Stimulated activated CD8-positive, alpha-beta memory T cell treated with anti-CD3 and anti-CD28 coated beads, Interleukin-4, amount 100 ng/mL, for 24 hours (primary cell): ENCODE results near the gene CFAP141.
"Not testable (repeated sequence)": the region's sequence is repeated elsewhere in the genome, so short reads cannot be mapped to it uniquely, and the experiment has no call there.

Experiments
- DNase-seq: peaks from one replicate; pipeline ENCODE4 v3.0.0-alpha.2; 2020; ENCODE audit warnings: low read depth

The CFAP141 gene

DNA sequence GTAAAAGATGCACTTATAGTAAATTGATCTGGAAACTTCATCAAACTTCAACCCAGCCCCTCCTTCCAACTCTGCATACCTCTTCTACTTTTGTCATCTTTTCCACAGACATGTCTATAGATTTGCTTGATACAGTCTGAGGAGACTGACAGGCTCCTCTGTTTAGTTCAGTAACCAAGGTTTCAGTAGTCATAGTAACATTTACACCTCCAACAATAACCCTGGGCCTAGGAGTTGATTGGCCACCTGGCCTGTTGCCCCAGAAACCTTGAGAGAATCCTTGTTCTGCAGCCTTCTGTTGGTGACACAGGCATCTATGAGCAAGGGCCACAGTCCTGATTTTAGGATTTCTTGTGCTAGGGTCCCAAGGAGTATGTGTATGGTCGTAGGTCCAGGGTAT, at the start of gene CFAP141:
Gene CFAP141, minus strand, starts transcription at position 138 of the 400 bp plus-strand sequence. Its CDS starts 26 bp downstream, at position 112.
- no peak for DNase-seq

DNA sequence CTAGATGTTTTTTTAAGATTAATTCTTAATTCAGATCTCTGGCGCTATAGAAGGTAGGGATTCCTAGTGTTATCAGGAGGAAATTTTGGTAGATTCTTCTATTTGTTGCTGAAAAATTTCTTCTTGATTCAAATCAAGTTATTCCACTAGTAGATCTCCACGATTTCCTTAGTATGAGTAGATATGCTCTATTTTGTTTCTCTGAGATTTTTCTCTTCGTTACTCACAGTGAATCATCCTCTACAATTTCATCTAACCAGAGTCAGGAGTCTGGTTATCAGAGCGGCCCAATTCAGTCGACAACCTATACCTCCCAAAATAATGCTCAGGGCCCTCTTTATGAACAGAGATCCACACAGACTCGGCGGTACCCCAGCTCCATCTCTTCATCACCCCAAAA, 47.5 kb upstream of the CFAP141 start:
- no peak for DNase-seq

DNA sequence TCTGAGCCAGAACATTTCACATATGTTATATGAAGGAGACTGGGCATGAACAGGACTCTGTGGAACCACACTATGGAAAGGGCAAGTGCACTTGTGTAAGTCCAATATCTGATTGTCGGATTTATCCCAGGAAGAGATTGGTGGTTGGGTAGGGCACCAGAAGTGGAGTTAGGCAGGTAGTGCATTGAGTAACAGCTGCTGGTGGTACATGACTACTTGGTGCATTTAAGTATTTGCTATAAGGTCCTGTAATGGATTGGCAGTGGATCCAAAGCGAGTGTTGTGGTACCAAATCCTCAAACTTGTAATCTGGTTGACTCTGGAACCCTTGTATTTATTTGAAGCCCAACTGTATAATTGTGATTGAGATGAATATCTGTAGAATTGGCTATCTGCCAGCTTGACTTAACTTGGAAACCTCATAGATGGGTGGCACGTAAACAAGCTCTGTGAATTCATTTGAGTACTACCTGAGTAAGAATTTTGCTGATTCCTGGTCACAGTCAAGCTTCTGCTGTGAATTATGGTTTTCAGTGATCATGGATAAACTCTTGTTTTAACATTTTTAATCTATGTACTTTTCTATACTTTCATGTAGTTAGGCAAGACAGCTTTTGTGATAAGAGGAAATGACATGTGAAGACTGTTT, 35.7 kb upstream of the CFAP141 start:
- no peak for DNase-seq

DNA sequence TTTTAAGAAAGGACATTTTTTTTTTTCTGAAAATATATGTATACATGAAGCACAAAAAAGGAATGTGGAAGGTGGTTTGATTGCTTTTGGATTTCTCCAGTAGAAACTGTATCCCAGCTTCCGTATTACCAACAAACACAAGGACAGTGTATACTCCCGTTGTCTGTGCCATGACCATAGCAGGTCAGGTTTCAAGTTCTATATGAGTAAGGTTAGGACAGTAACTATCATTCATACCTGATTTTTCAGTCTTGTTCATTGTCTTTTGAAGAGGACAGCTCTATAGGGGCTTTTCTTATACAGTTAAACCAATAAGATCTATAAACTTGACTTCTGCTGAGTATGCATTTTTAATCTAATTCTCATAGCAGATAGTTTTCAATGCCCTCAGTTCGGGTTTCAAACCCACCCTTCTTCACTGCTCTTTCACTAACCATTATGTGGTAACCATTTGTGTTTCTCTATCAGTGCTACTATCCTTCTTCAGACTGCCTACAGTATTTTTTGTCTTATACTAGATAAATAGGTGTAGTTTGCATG, 34.2 kb upstream of the CFAP141 start:
- DNase-seq = no peak

DNA sequence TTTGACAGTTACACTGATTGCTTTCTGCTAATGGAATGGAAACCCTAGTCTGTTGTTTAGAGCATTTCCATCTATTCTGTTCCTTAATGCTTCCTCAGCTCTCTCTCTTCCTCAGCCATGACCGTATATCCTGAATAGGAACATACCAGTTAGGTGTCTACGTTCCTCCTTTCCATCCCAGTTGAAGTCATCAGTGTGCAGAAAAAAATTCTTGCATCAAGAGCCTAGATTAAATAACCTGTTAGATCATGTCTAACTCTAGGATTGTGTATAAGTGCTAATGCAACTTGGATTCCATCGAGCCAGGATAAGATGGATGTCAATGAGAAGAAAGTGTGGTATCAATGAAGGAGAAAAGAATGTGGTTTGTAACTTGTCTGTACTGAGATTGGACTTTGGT, 33.4 kb upstream of the CFAP141 start:
- DNase-seq = no peak

DNA sequence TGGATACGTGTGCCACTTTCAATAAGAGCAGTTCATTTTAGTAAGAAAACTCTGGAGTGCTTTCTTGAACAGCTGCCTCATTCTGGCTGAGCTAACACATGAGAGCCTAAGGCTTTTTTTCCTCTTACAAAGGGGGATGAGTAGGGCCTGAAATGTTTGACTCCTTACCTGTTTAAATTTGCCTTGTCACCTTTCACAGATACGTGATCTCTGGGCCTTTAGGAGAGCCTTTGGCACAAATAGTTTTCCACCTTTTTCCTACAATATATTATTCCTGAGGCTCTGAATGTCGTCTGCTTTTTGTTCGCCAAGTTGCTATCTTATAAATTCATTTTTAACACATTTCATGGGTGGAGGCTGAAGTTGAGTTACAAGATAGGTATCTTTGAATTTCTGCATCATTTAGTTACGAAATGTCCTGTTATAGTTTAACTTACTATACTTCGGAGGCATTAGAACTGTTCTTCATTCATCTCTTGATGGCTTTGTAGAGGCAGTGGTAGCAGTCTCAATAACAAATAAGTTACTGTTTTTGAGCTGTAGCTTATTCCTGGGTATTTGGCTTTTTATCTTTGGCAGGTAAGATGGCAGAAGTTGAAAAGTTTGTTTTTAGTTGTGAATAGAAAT, 31.9 kb upstream of the CFAP141 start:
- no peak for DNase-seq

DNA sequence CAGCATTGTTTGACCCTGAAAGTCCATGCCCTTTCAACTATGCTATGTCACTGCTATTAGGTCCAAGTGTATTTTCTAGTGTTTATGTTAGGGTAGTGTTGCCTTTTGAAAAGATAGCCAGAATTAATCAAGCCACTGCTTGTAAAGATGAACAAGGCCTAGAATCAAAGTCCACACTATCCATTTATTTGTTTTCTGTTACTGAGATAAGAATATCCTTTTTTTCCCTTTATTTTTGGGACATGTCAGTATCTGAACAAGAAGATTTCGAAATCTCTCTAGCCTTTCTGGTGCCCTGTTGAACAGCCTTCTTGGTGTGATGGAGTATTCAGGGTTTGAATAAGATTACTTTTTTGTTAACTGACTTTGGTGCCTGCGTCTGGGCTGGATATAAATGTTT, 31.3 kb upstream of the CFAP141 start:
- no peak for DNase-seq

DNA sequence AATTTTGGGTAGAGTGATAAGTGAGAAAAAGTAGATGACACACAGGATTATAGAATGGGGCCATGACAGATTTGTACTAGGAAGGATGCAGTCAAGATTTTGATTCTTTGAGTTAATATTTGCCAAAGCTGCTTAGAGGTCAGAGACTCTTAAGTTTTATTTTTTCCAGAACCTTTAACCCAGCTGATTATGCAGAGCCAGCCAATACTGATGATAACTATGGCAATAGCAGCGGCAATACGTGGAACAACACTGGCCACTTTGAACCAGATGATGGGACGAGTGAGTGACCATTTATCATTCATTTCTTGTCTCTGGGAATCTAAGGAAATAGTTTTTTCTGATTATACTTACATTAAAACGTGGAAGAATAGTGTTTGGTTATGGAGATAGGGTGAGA, 30.7 kb upstream of the CFAP141 start:
- DNase-seq = no peak

DNA sequence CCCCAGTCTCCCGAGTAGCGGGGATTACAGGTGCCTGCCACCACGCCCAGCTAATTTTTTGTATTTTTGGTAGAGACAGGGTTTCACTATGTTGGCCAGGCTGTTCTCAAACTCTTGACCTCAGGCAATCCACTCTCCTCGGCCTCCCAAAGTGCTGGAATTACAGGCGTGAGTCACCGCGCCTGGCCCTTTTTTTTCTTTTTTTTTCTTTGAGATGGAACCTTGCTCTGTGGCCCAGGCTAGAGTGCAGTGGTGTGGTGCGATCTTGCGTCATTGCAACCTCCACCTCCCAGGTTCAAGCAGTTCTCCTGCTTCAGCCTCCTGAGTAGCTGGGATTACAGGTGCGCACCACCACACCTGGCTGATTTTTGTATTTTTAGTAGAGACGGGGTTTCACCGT, 27.0 kb upstream of the CFAP141 start:
- not testable (repeated sequence) for DNase-seq

DNA sequence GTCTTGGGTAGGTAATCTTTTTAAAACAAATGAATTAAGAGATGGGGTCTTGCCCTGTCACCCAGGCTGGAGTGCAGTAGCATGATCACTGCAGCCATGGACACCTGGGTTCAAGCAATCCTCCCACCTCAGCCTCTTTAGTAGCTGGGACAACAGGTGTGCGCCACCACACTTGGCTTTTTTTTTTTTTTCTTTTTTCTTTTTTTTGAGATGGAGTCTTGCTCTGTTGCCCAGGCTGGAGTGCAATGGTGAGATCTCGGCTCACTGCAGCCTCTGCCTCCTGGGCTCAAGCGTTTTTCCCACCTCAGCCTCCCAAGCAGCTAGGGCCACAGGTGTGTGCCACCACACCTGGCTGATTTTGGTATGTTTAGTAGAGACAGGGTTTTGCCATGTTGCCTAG, 25.0 kb upstream of the CFAP141 start:
- not testable (repeated sequence) for DNase-seq

DNA sequence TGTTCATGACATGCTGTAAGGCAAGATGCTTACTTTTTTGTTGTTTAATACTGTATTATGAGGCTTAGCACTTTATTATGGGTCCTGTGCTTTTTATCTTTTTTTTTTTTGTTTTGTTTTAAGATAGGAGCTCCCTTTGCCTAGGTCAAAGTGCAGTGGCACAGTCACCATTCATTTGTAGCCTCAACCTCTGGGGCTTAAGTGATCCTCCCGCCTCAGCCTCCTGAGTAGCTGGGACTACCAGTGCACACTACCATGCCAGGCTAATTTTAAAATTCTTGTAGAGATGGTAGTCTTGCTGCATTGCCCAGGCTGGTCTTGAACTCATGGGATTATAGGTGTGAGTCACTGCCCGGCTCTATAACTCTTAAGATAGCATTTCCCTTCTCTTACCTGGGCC, 19.2 kb upstream of the CFAP141 start:
- no peak for DNase-seq

DNA sequence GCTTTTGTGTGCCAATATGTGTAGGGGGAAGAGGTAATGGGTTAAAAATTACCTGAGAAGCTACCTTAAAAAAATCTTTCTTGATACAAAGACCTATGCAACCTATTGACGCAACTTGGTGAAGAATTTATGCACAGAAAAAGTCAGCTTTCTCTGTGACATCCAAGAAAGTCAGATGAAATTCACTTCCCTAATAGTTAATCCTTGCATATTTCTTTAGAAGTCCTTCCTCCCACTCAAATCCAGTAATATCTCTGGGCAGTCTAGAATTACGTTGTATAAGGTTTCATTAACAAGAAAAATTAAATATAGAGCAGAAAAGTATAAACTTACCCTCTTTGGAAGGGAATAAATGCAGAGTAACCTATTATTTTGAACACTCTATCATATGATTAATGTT, 17.5 kb upstream of the CFAP141 start:
- no peak for DNase-seq

DNA sequence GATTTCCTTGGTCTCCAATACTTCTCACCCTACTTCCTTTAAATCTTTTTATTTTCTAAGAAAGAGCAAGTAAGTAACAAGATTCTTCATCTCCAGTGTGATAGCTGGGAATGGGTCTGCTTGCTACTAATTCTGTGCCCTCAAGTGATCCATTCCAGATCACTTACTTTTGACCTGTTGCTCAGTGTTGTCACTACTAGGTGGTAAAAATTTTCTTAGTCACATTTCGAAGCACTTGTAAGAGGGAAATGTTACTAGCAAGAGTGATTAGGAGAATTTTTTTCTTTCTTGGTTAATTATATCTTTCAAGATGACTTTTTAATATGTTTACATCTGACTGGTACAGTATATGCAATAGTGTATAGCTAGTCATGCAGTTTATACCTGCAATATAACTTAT, 16.8 kb upstream of the CFAP141 start:
- DNase-seq = no peak

DNA sequence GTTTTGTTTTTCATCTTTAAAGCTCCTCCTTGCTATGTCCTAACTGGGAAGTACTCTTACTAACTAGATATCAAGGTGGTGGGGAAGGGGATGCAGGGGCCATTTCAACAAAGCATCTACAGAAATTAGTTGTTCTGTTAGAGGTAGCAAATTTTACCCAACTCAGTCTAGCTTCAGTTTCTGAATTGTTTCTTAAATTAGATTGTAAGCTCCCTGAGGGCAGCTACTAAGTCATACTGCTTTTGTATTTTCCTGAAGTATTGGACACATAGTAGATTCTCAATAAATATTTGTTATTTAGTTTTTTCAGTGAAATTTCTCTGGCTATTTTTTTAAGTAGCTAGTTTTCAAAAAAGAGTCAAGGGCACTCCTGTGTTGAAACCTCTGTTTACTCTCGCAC, 16.4 kb upstream of the CFAP141 start:
- DNase-seq = no peak

DNA sequence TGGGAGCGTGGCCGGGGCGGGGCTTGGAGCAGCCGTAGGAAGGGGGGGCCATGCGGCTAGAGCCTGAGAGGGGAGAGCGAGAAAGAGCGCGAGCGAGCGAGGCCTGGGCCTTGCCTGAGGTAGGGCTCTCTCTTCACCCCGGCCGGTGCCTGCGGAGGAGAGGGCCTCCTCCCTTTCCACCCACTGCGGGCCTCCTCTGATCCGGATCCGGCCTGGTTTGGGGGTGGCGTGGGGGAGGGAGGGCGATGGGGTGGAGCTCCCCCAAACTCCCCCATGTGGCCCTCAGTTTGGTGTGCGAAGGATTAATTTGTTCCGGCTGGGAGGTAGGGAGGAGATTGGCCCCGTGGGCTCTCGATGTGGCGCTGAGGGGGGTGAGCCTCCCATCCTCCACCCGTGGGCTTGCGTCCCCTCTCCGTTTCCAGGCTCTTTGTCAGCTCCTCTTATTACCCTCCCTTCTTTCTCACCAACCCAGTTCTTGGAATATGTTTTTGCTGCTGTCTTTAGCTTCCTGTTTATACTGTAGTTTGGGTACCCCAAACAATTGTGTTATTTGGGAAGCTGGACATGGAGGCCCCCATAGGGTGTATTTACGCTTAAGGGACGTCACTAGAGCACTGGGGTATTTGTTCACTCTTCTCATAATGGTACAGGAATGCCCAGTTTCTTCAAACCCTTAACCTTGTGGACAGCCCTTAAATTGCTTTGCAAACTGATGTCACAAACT, 15.3 kb upstream of the CFAP141 start:
- peak; percentile 52 for DNase-seq

DNA sequence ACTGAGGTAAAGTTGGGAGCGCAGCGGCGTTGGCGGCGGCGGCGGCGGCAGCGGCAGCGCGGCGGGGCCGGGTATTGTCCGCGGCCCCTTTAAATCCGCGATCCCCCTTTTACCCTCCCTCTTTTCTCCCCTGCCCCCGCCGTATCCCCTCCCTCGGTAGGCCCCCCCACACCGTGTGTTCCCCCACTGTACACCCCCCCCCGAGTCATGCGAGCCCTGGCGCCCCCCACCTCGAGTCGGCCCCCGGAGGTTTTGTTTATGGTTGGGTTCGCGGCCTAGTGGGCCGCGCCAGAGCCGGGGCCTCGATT, 14.8 kb upstream of the CFAP141 start:
- no peak for DNase-seq

DNA sequence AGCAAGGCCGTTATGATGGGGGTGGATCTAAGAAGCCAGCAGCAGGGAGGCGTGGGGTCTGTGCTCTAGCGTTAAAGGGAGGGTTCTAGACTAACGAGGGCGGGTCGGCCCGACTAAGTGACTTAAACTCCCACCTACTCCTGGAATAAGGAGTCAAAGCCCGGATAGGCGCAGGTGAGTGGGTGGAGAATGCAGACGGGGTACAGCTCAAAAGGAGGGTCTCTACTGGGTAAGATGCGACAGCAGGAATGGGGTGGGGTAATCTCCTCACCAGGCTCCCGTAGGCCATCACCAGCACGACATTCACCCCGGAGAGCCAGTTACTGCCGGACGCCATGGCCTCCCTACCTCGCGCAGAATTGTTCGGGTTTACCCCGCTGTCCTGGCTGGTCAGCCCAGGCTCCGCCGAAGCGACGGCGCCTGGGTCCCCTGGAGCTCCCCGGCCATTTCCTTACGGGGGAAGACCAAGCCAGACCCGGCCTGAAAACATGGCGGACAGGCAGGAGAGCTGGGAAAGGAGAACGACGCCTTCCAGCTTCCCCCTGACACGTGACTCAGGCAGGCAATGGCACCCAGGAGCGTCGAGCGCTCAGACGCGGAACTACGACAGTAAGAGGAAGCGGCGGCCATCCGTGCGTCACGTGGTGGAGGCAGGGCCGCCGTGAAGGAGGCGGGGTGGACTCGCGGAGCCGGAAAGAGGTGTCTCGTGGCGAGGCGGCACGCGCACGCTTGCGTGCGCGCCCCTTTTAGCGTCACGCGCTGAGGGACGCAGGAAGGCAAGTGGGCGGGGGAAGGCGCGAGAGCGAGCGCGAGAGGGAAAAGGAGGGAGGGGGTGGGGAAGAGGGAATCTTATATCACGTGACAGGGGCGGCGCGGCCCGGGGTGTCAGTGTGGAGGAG, 14.2 kb upstream of the CFAP141 start, which contains the start of gene UBAP2L:
Gene UBAP2L, plus strand, starts transcription at position 885 of the 899 bp plus-strand sequence. CDS start 4,169 bp downstream, outside the sequence.
- peak; percentile 98 for DNase-seq

DNA sequence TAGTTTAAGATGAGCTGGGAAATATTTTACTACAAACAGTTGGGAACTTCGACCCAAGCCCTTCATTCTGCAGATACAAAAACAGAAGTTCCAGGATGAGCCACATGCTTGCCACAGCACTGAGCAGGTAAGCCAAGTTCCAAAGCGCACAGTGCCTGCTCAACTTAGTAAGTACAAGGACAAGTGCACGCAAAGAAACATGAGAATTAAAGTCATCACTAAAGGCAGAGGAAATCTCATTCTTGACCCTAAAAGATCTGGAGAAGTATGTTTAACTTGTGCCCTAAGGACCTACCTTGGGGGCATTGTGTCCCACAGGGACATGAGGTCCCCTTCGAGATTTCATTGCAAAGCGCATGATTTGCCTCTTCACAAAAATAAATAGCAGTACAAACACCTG, 13.4 kb upstream of the CFAP141 start:
- DNase-seq = no peak

DNA sequence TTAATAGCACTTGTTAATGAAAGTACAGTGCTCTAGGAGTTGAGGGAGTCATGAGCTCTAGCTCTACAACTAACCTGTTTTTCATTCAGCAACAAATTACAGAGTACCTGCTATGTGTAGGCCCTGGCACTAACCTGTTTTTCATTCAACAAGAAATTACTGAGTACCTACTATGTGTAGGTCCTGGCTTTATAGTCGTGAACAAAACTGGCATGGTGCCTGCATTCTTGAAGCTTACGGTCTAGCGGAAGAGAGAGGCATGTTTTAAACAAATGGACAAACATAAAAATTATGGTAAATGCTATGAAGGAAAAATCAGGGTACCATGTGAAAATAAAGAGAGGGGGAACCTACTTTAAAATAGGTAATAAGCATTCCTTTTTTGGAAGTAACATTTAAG, 12.4 kb upstream of the CFAP141 start:
- no peak for DNase-seq

DNA sequence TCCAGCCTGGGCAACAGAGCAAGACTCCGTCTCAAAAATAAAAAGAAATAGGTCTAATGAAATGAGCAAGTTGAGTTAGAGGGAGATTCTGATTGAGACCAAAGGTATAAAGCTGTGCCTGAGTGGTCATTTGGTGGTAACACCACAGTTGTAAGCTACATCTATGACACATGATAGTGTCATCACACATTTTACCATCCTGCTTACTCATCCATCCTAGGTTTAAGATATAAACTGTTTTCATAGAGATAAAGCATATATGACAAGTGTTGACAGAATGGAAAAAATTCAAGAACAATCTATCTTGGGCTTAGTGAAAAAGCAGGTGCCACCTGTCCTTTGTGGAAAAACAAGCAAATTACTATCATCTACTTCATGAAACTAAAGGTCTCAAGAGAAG, 7.1 kb upstream of the CFAP141 start:
- no peak for DNase-seq

DNA sequence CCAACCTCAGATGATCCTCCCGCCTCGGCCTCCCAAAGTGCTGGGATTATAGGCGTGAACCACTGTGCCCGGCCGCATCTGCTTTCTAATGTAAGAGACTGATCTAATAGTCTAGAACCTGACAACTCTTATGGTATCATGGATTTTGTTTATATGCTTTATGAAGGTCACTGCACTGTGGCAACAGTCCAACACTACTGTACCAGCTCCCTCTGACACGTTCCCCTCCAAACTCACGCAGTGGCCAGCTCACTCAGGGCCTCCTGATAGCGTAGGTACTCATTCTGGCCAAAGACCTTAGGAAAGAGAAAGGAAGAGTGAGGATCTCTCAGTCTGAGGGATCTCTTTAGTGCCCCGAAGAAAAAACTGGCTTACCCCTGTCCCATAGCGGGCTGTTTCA, 6.0 kb upstream of the CFAP141 start:
- no peak for DNase-seq
